GM19395 (cell line): ENCODE results near the gene SMIM44.

Experiments used
- ATAC-seq: cut with Tn5 transposase; IDR thresholded peaks from one replicate; pipeline ENCODE4 v1.9.1; 2021; ENCODE audit warnings: mild to moderate bottlenecking, moderate library complexity; ENCODE audit not compliant: unreplicated experiment

The SMIM44 gene

GRCh38 chr19:3501780-3502179 is 18.5 kb upstream of the SMIM44 start:
- ATAC-seq, result no peak

- peak; percentile 86 for ATAC-seq
Measured at GRCh38 chr19:3500429-3501101, 17.3 kb upstream of the SMIM44 start, which contains the start of gene DOHH. Gene DOHH, minus strand, starts transcription at chr19:3500674. Its CDS starts 3,860 bp downstream, at chr19:3496814.

GRCh38 chr19:3499738-3500428 is 16.6 kb upstream of the SMIM44 start:
- no peak for ATAC-seq

- ATAC-seq, result no peak
Measured at GRCh38 chr19:3497757-3498520, 14.7 kb upstream of the SMIM44 start.

GRCh38 chr19:3496392-3497273 is 13.4 kb upstream of the SMIM44 start:
- ATAC-seq, result no peak

GRCh38 chr19:3494559-3494958 is 11.3 kb upstream of the SMIM44 start:
- ATAC-seq, result no peak

- ATAC-seq, result no peak
Measured at GRCh38 chr19:3494051-3494450, 10.8 kb upstream of the SMIM44 start.

- ATAC-seq, result no peak
Measured at GRCh38 chr19:3493651-3494050, 10.4 kb upstream of the SMIM44 start.

- ATAC-seq, result no peak
Measured at GRCh38 chr19:3492919-3493318, 9.7 kb upstream of the SMIM44 start.

GRCh38 chr19:3492131-3492839 is 9.0 kb upstream of the SMIM44 start:
- ATAC-seq, result no peak

GRCh38 chr19:3491396-3492119 is 8.3 kb upstream of the SMIM44 start:
- no peak for ATAC-seq

- no peak for ATAC-seq
Measured at GRCh38 chr19:3482507-3483225, 575 bp downstream of the SMIM44 start.

GRCh38 chr19:3481241-3482090 is 1.8 kb downstream of the SMIM44 start:
- ATAC-seq, result no peak

- no peak for ATAC-seq
Measured at GRCh38 chr19:3480383-3481091, 2.7 kb downstream of the SMIM44 start, which contains the start of gene SMIM24. Gene SMIM24, minus strand, starts transcription at chr19:3480525. Its CDS starts 62 bp downstream, at chr19:3480463.

- ATAC-seq, result no peak
Measured at GRCh38 chr19:3479834-3480215, 3.4 kb downstream of the SMIM44 start.

GRCh38 chr19:3479177-3479833 is 3.9 kb downstream of the SMIM44 start:
- ATAC-seq, result no peak
